Tibial nerve (tissue), 4 donors: ENCODE data around the gene RWDD4. TPM values are rescaled to one million over a fixed set of nuclear protein-coding genes. Genes with fewer than 3 reads are reported as not detected.

Experiments used
- DNase-seq, 2 donors: peaks; one replicate each; pipeline ENCODE4 v3.0.0-alpha.2; 2019; ENCODE audit warnings: low spot score in 2 of 2
- H3K27ac ChIP-seq, 4 donors: fragments of 200-600 bp; sonication (generic) in 3 of 4; one replicate each; pipeline ENCODE4 v1.5.1; 2017 to 2019; ENCODE audit warnings: mild to moderate bottlenecking in 1 of 4
- H3K27me3 ChIP-seq, 2 donors: fragments of 200-600 bp; sonication (generic) in 1 of 2; one replicate each; pipeline versions ENCODE4 v1.5.1 to v1.6.0; 2017 to 2019
- H3K36me3 ChIP-seq, 3 donors: fragments of 200-600 bp; sonication (generic); one replicate each; pipeline ENCODE4 v1.5.1; 2018 to 2019
- H3K4me1 ChIP-seq, 4 donors: fragments of 200-600 bp; sonication (generic) in 3 of 4; one replicate each; pipeline ENCODE4 v1.5.1; 2017 to 2019
- H3K4me3 ChIP-seq, 4 donors: fragments of 200-600 bp; sonication (generic) in 3 of 4; one replicate each; pipeline ENCODE4 v1.5.1; 2017 to 2019; ENCODE audit warnings: mild to moderate bottlenecking in 1 of 4, moderate library complexity in 1 of 4
- H3K9me3 ChIP-seq, 4 donors: fragments of 200-600 bp; sonication (generic) in 3 of 4; one replicate each; pipeline ENCODE4 v1.5.1; 2017 to 2019
- EP300 ChIP-seq, 2 donors: sonication (generic); formaldehyde crosslinking; IDR thresholded peaks; one replicate each; pipeline ENCODE4 v1.6.1; 2017; ENCODE audit warnings: antibody characterized with exemption in 2 of 2, mild to moderate bottlenecking in 1 of 2
- POLR2A ChIP-seq, 2 donors: fragments of 450-650 bp; IDR thresholded peaks; one replicate each; pipeline ENCODE4 v1.6.1; 2017; ENCODE audit warnings: antibody characterized with exemption in 2 of 2, mild to moderate bottlenecking in 2 of 2, moderate library complexity in 2 of 2
- WGBS, 2 donors: methylation state at CpG; one replicate each; pipeline ENCODE4 v1.1.5; 2018; 5-methylcytosine and 5-hydroxymethylcytosine counted together
- total RNA-seq, 4 donors: library from RNA; depleted of rRNA; stranded (reverse); fragments of >200 nt; gene quantifications; one replicate each; pipeline ENCODE4 v1.1.0, GENCODE V29; 2016
- TF ChIP-seq, protein P1 (sequence below), 5 experiments: fragments of 200-600 bp in 3 of 5; fragments of 450-650 bp in 2 of 5; sonication (generic) in 3 of 5; IDR thresholded peaks; one replicate each; pipeline ENCODE4 v1.5.1; 2016 to 2019; ENCODE audit warnings: antibody characterized with exemption in 5 of 5, mild to moderate bottlenecking in 3 of 5, moderate library complexity in 2 of 5

RWDD4 gene
- total RNA-seq, 4 donors from 2014 or later = 19.8 to 24.9 (median 24.8) TPM

- Histone ChIP-seq H3K27me3 (no peaks in the 10 kb centered on the region), H3K4me1 (peaks cover 0 to 4% (median 0%) of the 10 kb centered on the region in 4 donors), H3K27ac (no peak overlapping the region), H3K4me3 (no peak overlapping the region), H3K36me3 (peaks cover 3 to 86% (median 22%) of the 10 kb centered on the region in 3 donors), H3K9me3 (no peaks in the 10 kb centered on the region)
- DNase-seq = no peak
- TF ChIP-seq EP300 (IDR thresholded peaks at IDR 0.05) (no peak), POLR2A (IDR thresholded peaks at IDR 0.05) (no peak)
- TF ChIP-seq, protein P1, sequence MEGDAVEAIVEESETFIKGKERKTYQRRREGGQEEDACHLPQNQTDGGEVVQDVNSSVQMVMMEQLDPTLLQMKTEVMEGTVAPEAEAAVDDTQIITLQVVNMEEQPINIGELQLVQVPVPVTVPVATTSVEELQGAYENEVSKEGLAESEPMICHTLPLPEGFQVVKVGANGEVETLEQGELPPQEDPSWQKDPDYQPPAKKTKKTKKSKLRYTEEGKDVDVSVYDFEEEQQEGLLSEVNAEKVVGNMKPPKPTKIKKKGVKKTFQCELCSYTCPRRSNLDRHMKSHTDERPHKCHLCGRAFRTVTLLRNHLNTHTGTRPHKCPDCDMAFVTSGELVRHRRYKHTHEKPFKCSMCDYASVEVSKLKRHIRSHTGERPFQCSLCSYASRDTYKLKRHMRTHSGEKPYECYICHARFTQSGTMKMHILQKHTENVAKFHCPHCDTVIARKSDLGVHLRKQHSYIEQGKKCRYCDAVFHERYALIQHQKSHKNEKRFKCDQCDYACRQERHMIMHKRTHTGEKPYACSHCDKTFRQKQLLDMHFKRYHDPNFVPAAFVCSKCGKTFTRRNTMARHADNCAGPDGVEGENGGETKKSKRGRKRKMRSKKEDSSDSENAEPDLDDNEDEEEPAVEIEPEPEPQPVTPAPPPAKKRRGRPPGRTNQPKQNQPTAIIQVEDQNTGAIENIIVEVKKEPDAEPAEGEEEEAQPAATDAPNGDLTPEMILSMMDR (IDR thresholded peaks at IDR 0.05) = no peak
Measured at GRCh38 chr4:183691006-183691405, 32.0 kb upstream of the RWDD4 start.

GRCh38 chr4:183688216-183688615 lies 29.2 kb upstream of the RWDD4 start:
- no peak for DNase-seq
- Histone ChIP-seq H3K27ac (no peak overlapping the region), H3K36me3 (peaks cover 0 to 86% (median 10%) of the 10 kb centered on the region in 3 donors), H3K27me3 (no peaks in the 10 kb centered on the region), H3K9me3 (no peaks in the 10 kb centered on the region), H3K4me3 (no peak overlapping the region), H3K4me1 (peaks cover 0 to 4% (median 0%) of the 10 kb centered on the region in 4 donors)
- TF ChIP-seq EP300 (IDR thresholded peaks at IDR 0.05) = no peak
- no peak for TF ChIP-seq POLR2A (IDR thresholded peaks at IDR 0.05)
- TF ChIP-seq, protein P1 (IDR thresholded peaks at IDR 0.05) = no peak
- WGBS, 2 donors = 78 to 93% methylated on average over 6 of the region's 6 CpGs

- Histone ChIP-seq H3K4me1 (peaks cover 0 to 4% (median 0%) of the 10 kb centered on the region in 4 donors), H3K4me3 (no peak overlapping the region), H3K36me3 (peaks cover 0 to 77% (median 5%) of the 10 kb centered on the region in 3 donors), H3K27me3 (no peaks in the 10 kb centered on the region), H3K27ac (no peak overlapping the region), H3K9me3 (no peaks in the 10 kb centered on the region)
- TF ChIP-seq, protein P1 (IDR thresholded peaks at IDR 0.05) = no peak
- TF ChIP-seq POLR2A (IDR thresholded peaks at IDR 0.05) = no peak
- no peak for DNase-seq
- WGBS, 2 donors = 51 to 62% methylated on average over 2 of the region's 2 CpGs
Measured at GRCh38 chr4:183686461-183686860, 27.5 kb upstream of the RWDD4 start.

DNA sequence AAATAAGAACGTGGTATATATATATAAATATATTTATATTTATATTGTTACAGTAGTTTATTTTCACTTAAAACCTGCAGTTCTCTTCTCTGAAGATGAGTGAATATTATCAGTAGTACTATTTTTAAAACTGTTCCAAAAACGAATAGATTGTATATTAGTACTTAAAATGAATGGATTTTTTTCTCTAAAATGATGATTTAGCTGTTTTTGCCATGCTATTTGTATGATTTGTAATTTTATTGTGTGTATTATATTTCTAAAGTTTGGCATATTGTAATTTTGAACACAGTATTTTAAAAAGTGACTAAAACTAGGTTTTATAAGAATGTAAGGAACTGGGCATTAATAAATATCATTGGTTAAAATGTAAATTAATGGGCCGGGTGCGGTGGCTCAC lies 22.1 kb upstream of the RWDD4 start:
- DNase-seq = no peak
- no peaks in the 10 kb centered on the region for H3K27me3 ChIP-seq
- WGBS, 2 donors = 91 to 93% methylated on average over 4 of the region's 4 CpGs
- H3K4me3 ChIP-seq = no peak overlapping the region
- H3K9me3 ChIP-seq = no peaks in the 10 kb centered on the region
- H3K36me3 ChIP-seq = peaks cover 0 to 78% (median 3%) of the 10 kb centered on the region in 3 donors
- H3K4me1 ChIP-seq = no peaks in the 10 kb centered on the region
- TF ChIP-seq POLR2A (IDR thresholded peaks at IDR 0.05) (no peak), EP300 (IDR thresholded peaks at IDR 0.05) (no peak)
- TF ChIP-seq, protein P1 (IDR thresholded peaks at IDR 0.05) = no peak
- H3K27ac ChIP-seq = no peak overlapping the region

- peaks cover 0 to 60% (median 8%) of the 10 kb centered on the region in 3 donors for H3K36me3 ChIP-seq
- no peak for DNase-seq
- H3K4me1 ChIP-seq = no peaks in the 10 kb centered on the region
- H3K27me3 ChIP-seq = no peaks in the 10 kb centered on the region
- H3K27ac ChIP-seq = no peak overlapping the region
- TF ChIP-seq EP300 (IDR thresholded peaks at IDR 0.05) (no peak), POLR2A (IDR thresholded peaks at IDR 0.05) (no peak)
- TF ChIP-seq, protein P1 (IDR thresholded peaks at IDR 0.05) = no peak
- no peaks in the 10 kb centered on the region for H3K9me3 ChIP-seq
- no peak overlapping the region for H3K4me3 ChIP-seq
- 65 to 82% methylated on average over 4 of the region's 4 CpGs for WGBS, 2 donors
Measured at GRCh38 chr4:183675625-183676024, 16.6 kb upstream of the RWDD4 start.
